Stimulated activated naive CD8-positive, alpha-beta T cell treated with anti-CD3 and anti-CD28 coated beads, Interleukin-15, amount 100 ng/mL, for 72 hours (primary cell): Measurements from ENCODE around the gene AMY1B.
"Not testable (repeated sequence)": the region's sequence is repeated elsewhere in the genome, so short reads cannot be mapped to it uniquely, and the experiment has no call there.

Experiments used
- ATAC-seq: fragments of 150-1000 bp; cut with Tn5 transposase; 2 replicates; pipeline ENCODE4 v1.10.0; 2021; ENCODE audit warnings: mild to moderate bottlenecking, moderate library complexity
- DNase-seq, 2 donors: peaks; one replicate each; pipeline ENCODE4 v3.0.0; 2021 to 2022
- H3K27ac Mint-ChIP-seq, 2 donors: one replicate each; pipeline ENCODE4 v1.8.0; 2022; ENCODE audit warnings: mild to moderate bottlenecking in 2 of 2, mixed read lengths in 2 of 2, moderate library complexity in 2 of 2
- H3K27me3 Mint-ChIP-seq: one replicate; pipeline ENCODE4 v1.8.0; 2022; ENCODE audit warnings: mixed read lengths
- H3K4me1 Mint-ChIP-seq: one replicate; pipeline ENCODE4 v1.8.0; 2022; ENCODE audit warnings: mild to moderate bottlenecking, mixed read lengths
- H3K4me3 Mint-ChIP-seq, 2 donors: one replicate each; pipeline ENCODE4 v1.8.0; 2022; ENCODE audit warnings: mild to moderate bottlenecking in 2 of 2, mixed read lengths in 2 of 2, moderate library complexity in 1 of 2
- H3K9me3 Mint-ChIP-seq, 2 donors: one replicate each; pipeline ENCODE4 v1.8.0; 2022; ENCODE audit warnings: mixed read lengths in 2 of 2

AMY1B gene

DNA sequence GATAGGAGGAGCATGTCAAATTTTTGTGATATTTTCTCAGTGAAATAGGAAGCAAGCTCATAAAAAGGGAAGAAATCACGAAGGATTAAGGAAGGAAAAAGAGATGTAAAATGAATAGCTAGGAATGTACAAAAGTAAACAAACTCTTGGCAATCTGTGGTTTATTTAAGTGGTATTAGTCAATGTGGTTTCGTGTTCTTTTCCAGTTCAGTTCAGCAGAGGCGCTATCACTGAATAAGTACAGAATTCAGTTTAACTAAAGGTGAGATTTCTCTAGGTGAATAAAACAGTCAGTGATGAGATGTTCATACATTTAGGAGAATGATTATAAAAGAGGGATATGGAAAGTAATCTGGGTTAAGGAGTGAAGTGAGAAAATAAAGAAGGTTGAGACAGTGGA is 52.1 kb downstream of the AMY1B start:
- DNase-seq, H3K9me3 Mint-ChIP-seq, H3K4me1 Mint-ChIP-seq, H3K27ac Mint-ChIP-seq, ATAC-seq, H3K27me3 Mint-ChIP-seq, H3K4me3 Mint-ChIP-seq: not testable (repeated sequence)

DNA sequence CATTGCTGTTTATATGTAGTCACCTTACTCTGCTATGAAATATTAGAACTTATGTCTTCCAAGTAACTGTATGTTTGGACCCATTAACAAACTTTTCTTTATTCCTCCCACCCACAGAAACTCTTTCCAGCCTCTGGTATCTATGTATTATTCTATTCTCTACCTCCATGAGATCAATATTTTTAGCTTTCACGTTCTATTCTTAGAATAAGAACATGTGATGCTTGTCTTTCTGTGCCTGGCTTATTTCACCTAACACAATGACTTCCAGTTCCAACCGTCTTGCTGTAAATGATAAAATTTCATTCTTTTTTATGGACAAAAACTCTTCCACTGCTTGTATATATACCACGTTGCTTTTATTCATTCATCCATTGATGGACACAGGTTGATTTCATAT is 54.8 kb downstream of the AMY1B start:
- H3K4me1 Mint-ChIP-seq, ATAC-seq, H3K27ac Mint-ChIP-seq, H3K9me3 Mint-ChIP-seq, H3K4me3 Mint-ChIP-seq, H3K27me3 Mint-ChIP-seq, DNase-seq: not testable (repeated sequence)
